Embryonic facial prominence (tissue), 1 donor: Measurements from ENCODE around the gene FRMD3.
"Not testable (repeated sequence)": the region's sequence is repeated elsewhere in the genome, so short reads cannot be mapped to it uniquely, and the experiment has no call there.

ENCODE experiments used
- DNase-seq: peaks from one replicate; pipeline ENCODE4 v3.0.0-alpha.2; 2016; ENCODE audit errors: extremely low spot score

Gene FRMD3

GRCh38 chr9:83392228-83392627 is 146.0 kb downstream of the FRMD3 start:
- no peak for DNase-seq

- DNase-seq, result no peak
Observed at GRCh38 chr9:83388346-83388745, 149.9 kb downstream of the FRMD3 start.

GRCh38 chr9:83387401-83388185 is 150.6 kb downstream of the FRMD3 start:
- no peak for DNase-seq

GRCh38 chr9:83385317-83385716 is 152.9 kb downstream of the FRMD3 start:
- DNase-seq, result no peak

GRCh38 chr9:83384214-83384613 is 154.0 kb downstream of the FRMD3 start:
- DNase-seq, result no peak

GRCh38 chr9:83383034-83383433 is 155.2 kb downstream of the FRMD3 start:
- no peak for DNase-seq

GRCh38 chr9:83382421-83382820 is 155.8 kb downstream of the FRMD3 start:
- DNase-seq, result no peak

GRCh38 chr9:83379045-83379444 is 159.2 kb downstream of the FRMD3 start:
- DNase-seq, result no peak

- no peak for DNase-seq
Observed at GRCh38 chr9:83372957-83373356, 165.2 kb downstream of the FRMD3 start.

- no peak for DNase-seq
Observed at GRCh38 chr9:83367326-83367725, 170.9 kb downstream of the FRMD3 start.

- DNase-seq, result no peak
Observed at GRCh38 chr9:83362341-83362995, 175.7 kb downstream of the FRMD3 start.

GRCh38 chr9:83359039-83359438 is 179.2 kb downstream of the FRMD3 start:
- DNase-seq, result no peak

- not testable (repeated sequence) for DNase-seq
Observed at GRCh38 chr9:83358493-83358892, 179.7 kb downstream of the FRMD3 start.

- DNase-seq, result no peak
Observed at GRCh38 chr9:83355729-83356151, 182.5 kb downstream of the FRMD3 start.

- DNase-seq, result no peak
Observed at GRCh38 chr9:83355024-83355444, 183.2 kb downstream of the FRMD3 start.

- DNase-seq, result no peak
Observed at GRCh38 chr9:83349031-83349430, 189.2 kb downstream of the FRMD3 start.

GRCh38 chr9:83346655-83347420 is 191.4 kb downstream of the FRMD3 start:
- no peak for DNase-seq

GRCh38 chr9:83343366-83343999 is 194.7 kb downstream of the FRMD3 start:
- DNase-seq, result no peak

GRCh38 chr9:83342731-83343130 is 195.5 kb downstream of the FRMD3 start:
- no peak for DNase-seq

- DNase-seq, result no peak
Observed at GRCh38 chr9:83342006-83342405, 196.2 kb downstream of the FRMD3 start.

GRCh38 chr9:83340451-83340850 is 197.8 kb downstream of the FRMD3 start:
- DNase-seq, result no peak

GRCh38 chr9:83339435-83339834 is 198.8 kb downstream of the FRMD3 start:
- DNase-seq, result no peak
